HG02798 (cell line): ENCODE data around the gene KAT2A.
A peak's percentile ranks its signal among the peaks of the same experiment; 100 is the strongest.
"Not testable (repeated sequence)": the region's sequence is repeated elsewhere in the genome, so short reads cannot be mapped to it uniquely, and the experiment has no call there.

Source experiments
- ATAC-seq: cut with Tn5 transposase; IDR thresholded peaks from one replicate; pipeline ENCODE4 v1.9.1; 2021; ENCODE audit warnings: mild to moderate bottlenecking; ENCODE audit not compliant: unreplicated experiment, poor library complexity

Gene KAT2A

GRCh38 chr17:42120770-42121769 lies at the start of gene KAT2A:
KAT2A (minus strand) TSS chr17:42121367; CDS start chr17:42121304, 63 bp downstream.
- ATAC-seq, result peak; percentile 79

DNA sequence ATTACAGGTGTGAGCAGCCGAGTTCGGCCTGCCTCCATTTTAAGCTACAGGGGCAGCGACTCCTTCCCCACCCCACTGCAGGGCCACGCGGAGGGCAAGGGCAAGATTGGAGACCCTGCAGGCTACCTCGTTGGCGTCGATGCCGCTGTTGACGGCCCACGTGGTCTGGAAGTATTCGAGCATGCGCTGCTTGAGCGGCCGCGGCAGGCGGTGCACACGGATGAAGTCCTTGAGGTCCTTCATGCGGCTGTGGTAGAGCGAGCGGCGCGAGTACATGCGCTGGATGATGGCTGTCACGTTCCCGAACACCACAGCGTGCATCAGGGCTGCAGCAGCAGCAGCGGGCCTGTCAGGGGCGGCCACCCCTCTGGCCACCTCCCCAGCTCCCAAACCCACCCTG lies 48.2 kb upstream of the KAT2A start:
- ATAC-seq, result no peak

GRCh38 chr17:42167807-42168206 lies 46.6 kb upstream of the KAT2A start:
- ATAC-seq, result no peak

DNA sequence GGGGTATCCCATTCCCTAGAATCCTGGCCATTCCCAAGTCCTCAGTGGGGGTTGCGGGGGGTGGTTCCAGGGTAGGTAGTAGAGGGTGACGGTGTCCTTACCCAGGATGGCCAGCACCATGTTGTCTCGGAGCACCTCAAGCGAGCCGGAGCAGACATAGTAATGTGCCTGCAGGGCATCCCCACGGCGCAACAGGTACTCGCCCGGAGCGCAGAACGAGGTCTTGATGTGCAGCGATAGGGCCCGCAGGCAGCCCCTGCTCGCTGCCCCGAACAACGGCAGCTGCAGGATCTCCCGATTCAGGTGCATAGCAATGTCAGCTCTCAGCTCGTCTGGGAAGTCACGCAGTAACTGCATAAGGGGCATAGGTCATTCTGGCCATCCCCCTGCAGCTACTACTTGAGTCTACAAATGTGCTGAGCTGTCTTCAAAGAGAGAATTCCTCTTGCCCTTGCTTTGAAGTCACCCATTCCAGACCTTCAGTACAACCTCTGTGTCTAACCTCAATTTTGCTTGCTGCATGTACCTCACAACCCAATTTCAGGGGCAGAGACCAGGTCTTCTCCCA lies 45.1 kb upstream of the KAT2A start:
- no peak for ATAC-seq

GRCh38 chr17:42165751-42166150 lies 44.6 kb upstream of the KAT2A start:
- no peak for ATAC-seq

DNA sequence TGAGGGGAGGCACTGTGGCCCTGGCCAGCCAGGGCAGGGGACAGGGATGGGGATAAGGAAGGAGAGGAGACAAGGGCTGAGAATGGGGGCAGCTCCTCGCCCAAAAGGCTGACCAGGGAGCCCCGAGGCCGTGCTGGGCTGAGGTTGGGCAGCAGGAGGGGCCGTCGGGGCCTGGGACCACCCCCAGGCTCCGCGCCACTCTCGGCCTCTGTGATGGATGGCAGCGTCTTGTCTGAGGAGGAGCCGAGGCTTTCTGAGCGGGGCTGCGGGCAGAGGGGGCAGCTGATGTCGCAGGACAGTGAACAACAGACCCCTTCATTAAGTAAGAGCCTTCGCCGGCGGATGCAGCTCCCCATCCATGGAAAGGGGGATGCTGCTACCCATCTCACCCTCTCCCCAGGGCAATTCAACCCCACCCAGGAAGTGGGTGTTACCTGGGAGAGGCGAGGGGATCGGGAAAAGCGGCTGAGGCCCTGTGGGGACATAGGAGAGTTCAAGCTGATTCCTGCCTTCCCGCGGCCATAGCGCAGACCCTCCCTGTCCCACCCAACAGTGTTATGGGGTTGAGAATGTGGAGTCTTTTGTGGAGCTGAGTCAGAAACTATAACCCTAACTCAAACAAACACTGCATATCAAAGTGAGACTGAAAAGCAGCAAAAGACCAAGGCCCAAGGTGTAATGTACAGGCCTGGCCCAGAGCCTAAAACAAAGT lies 42.7 kb upstream of the KAT2A start:
- ATAC-seq, result no peak

- ATAC-seq, result no peak
These were observed 41.9 kb upstream of the KAT2A start for GRCh38 chr17:42163113-42163512.

DNA sequence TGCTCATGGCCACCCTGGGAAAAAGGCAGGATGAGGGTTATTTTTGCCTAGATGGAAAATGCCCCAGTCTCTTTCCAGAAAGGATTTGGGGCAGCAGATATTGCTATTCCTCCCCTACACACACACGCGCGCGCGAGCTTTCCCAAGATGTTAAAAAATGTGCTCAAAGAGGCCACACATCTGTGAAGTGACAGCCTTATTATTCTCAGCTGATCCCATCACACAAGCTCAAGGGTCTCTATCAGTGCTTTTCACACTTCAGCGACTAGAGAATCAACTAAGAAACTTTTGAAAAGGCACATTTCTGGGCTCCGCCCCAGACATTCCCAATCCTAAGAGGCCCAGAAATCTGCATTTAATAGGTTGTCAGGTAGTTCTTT lies 39.4 kb upstream of the KAT2A start:
- no peak for ATAC-seq

- no peak for ATAC-seq
These were observed 38.8 kb upstream of the KAT2A start for GRCh38 chr17:42159796-42160530.

DNA sequence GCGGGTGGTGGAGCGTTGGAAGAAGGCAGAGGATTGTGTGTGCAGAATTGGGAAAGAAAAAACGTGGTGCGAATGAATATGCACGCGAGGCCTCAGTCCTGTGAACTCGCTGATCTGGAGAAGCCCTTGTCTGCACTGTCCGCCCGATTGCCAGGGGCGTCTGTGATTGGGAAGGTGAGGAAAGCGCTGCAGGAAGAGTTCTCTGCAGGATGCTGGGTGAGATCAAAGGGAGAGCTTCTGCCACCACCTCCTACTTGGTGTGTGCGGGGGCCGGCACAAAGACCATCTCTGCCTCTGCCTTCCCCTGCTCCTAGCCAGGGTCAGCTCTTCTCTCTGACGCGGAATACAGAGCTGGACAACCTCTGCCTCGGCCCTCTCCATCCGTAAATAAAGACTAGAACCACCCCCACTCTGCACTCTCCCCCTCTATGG lies 34.5 kb upstream of the KAT2A start:
- no peak for ATAC-seq

DNA sequence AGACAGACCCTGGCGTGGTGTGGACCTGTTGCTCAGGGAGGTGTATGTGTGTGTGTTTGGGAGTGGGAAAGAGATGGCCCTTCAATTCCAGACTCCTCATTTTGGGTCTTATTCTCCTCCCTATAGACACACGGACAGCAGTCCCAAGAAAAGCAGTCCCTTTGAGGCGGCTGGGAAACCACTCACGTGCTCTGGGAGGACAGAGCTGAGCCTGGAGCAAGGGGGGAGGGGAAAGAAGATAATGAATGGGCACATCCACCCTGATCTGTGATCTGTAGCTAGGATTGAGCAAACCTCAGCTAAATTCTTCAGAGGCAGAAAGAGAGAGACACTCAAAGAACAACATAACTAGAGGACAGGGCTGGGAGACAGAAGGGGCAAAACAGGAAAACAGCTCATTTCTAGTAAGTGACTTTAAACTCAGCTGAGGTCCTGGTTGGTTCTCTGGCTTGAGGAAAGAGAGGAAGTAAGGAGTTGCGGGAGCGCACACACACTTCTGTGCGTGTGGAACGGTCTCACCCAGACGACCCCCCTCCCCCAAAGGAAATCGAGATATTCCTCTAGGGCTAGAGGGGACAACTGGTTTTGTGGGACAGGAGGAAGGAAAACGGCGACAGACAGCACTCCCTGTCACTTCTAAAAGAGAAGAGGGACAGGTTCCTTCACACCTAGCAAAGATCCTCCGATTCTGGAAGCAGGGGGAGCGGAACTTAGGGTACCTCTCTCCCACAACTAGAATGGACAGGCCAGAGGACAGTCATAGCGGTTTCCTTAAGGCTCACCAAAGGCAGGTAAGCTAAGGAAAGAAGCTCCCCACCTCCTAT lies 33.0 kb upstream of the KAT2A start:
- no peak for ATAC-seq

GRCh38 chr17:42146911-42147607 lies 25.9 kb upstream of the KAT2A start:
- ATAC-seq, result no peak

GRCh38 chr17:42143138-42143537 lies 22.0 kb upstream of the KAT2A start:
- not testable (repeated sequence) for ATAC-seq

DNA sequence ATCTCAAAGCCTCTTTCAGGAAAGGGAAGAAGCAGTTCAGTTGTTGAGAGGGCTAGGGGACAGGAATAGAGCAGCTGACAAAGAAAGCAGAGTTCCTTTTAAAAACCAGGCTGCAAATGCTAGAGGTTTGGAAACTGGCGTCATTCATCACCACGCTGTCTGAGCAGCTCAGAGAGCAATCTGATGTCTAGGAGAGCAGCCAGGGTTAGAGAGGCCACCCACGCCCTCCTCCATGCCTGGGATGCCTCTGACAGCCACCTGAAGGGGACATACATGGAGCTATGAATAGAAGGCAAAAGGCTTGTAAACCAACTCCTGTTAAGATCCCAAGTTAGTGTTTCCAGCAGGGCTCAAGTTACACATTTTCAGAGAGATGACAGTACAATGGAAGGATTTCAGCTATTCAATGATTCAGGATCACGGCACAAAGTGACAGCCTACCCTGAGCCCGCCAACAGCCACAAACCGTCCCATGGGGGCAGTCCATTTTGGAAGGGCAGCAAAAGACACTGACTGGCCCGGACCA lies 21.3 kb upstream of the KAT2A start:
- no peak for ATAC-seq

GRCh38 chr17:42141382-42141781 lies 20.2 kb upstream of the KAT2A start:
- no peak for ATAC-seq

- not testable (repeated sequence) for ATAC-seq
These were observed 19.5 kb upstream of the KAT2A start for GRCh38 chr17:42140690-42141089.

DNA sequence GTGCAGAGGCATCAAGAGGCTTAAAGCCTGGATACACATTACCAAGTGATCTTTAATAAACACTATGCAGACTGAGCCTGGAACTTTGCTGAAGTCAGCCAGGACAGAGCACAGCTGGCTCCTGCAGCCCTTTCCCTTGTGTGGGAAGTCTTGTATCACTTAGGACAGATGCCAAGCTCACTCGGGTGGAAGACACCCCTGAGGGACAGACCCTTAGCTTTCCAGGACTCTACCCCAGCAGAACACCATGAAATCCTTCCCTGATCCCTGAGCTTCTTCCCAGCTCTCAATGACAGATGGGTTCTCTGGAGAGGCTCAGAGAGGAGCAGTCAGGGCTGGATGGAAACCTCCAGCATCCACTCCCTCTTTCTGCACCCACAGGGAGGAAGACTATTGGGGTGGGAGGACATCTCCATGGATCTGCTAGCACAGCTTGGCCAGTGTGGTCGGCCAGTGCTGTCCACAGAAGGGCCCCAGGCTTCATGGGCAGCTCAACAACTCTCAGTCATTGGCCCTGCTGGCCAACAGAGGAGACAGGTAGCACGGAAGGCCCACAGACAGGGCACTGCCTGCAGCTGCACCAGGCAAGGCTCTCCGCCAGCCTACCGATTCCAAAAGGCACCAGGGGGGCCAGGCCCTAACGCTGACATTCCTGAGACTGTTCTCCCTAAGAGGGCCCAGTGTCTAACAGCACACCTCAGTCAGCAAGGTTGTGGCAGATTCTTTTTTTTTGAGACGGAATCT lies 17.8 kb upstream of the KAT2A start:
- no peak for ATAC-seq

DNA sequence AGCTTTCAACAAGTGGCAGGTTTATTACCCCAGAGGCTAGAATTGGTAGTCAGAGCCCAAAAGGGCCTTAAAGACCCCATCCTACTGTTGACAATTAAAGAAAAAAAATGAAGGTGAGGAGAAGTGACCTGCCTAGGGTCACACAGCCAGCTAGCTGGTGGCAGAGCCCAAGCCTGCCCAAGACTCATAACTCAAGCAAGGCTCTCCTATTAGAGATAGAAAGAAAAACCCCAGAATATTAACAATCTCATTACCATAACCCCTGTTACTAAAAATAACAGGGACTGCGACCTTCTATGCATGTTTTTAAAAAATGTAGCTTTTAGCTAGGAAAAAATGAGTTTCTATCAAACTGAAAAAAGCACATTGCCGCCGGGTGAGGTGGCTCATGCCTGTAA lies 15.5 kb upstream of the KAT2A start:
- no peak for ATAC-seq
